Ishikawa (cell line): Measurements from ENCODE around the gene ZNF84.

Experiments used
- CEBPB ChIP-seq: IDR thresholded peaks from 2 replicates; pipeline ENCODE4 v1.6.1; 2012
- EGR1 ChIP-seq: IDR thresholded peaks from 2 replicates; pipeline ENCODE4 v1.6.1; 2012
- EP300 ChIP-seq: IDR thresholded peaks from 2 replicates; pipeline ENCODE4 v1.6.1; 2012; ENCODE audit warnings: borderline replicate concordance
- MAX ChIP-seq: IDR thresholded peaks from 2 replicates; pipeline ENCODE4 v1.6.1; 2012
- NFIC ChIP-seq: IDR thresholded peaks from 2 replicates; pipeline ENCODE4 v1.6.1; 2012
- RAD21 ChIP-seq: IDR thresholded peaks from 2 replicates; pipeline ENCODE4 v1.6.1; 2012; ENCODE audit warnings: low read depth
- TAF1 ChIP-seq: IDR thresholded peaks from 2 replicates; pipeline ENCODE4 v1.6.1; 2012; ENCODE audit warnings: low read depth, mild to moderate bottlenecking
- TEAD4 ChIP-seq: IDR thresholded peaks from 2 replicates; pipeline ENCODE4 v1.6.1; 2012
- YY1 ChIP-seq: IDR thresholded peaks from 2 replicates; pipeline ENCODE4 v1.6.1; 2012; ENCODE audit warnings: low read depth
- ZBTB7A ChIP-seq: IDR thresholded peaks from 2 replicates; pipeline ENCODE4 v1.6.1; 2012; ENCODE audit warnings: low read depth

- TF ChIP-seq TEAD4 (no peak), EP300 (no peak), YY1 (no peak), ZBTB7A (no peak), CEBPB (no peak), MAX (no peak), TAF1 (no peak), NFIC (no peak), RAD21 (no peak), EGR1 (no peak)
Measured at GRCh38 chr12:133038118-133038709, 905 bp downstream of the ZNF84 start.
